IMR-90 (cell line): ENCODE results near the gene AATF. TPM values are rescaled to one million over a fixed set of nuclear protein-coding genes. Genes with fewer than 3 reads are reported as not detected.

Experiments used
- ATAC-seq: fragments of 200-7000 bp; cut with Tn5 transposase; 2 replicates; pipeline ENCODE4 v1.9.1; 2020; ENCODE audit warnings: low read depth, mild to moderate bottlenecking, moderate library complexity
- BruUV-seq: library from RNA; stranded (reverse); fragments of 400-500 nt; replicated peaks from 2 replicates; lab custom pipeline; 2021; lab: Mats Ljungman, UMichigan
- CTCF ChIA-PET: fragments of 300-600 bp; formaldehyde crosslinking; extraction: SDS; loops from one replicate; lab custom pipeline; 2021; ENCODE audit warnings: antibody characterized with exemption; lab: Yijun Ruan, JAX
- POLR2A ChIA-PET: fragments of 300-600 bp; sonication (Branson Sonifier 250); formaldehyde crosslinking; loops from one replicate; lab custom pipeline; 2022; ENCODE audit warnings: antibody characterized with exemption; ENCODE audit not compliant: unreplicated experiment; lab: Charles Lee
- DNase-seq: peaks from one replicate; pipeline ENCODE4 v3.0.0; 2013
- H2AFZ ChIP-seq: replicated peaks from 2 replicates; pipeline ENCODE3; 2013; ENCODE audit warnings: low read length, mild to moderate bottlenecking; ENCODE audit not compliant: poor library complexity
- H2AK5ac ChIP-seq: 2 replicates; pipeline ENCODE4 v1.6.1; 2013; ENCODE audit warnings: low read depth, low read length, inconsistent platforms
- H2AK9ac ChIP-seq: replicated peaks from 2 replicates; pipeline ENCODE3; 2013; ENCODE audit warnings: mild to moderate bottlenecking, low read depth, low read length, moderate library complexity; ENCODE audit not compliant: poor library complexity
- H2BK120ac ChIP-seq: 2 replicates; pipeline ENCODE4 v1.6.1; 2013; ENCODE audit warnings: low read depth, low read length, inconsistent platforms
- H2BK15ac ChIP-seq: 3 replicates; pipeline ENCODE4 v1.6.1; 2013; ENCODE audit warnings: low read depth, low read length, inconsistent platforms
- H2BK20ac ChIP-seq: 2 replicates; pipeline ENCODE4 v1.6.1; 2013; ENCODE audit warnings: low read depth, mild to moderate bottlenecking, inconsistent platforms, low read length, moderate library complexity
- H2BK5ac ChIP-seq: 2 replicates; pipeline ENCODE4 v1.6.1; 2013; ENCODE audit warnings: mild to moderate bottlenecking, low read depth, low read length, inconsistent platforms; ENCODE audit not compliant: poor library complexity, severe bottlenecking
- H3K14ac ChIP-seq: replicated peaks from 2 replicates; pipeline ENCODE4 v1.6.1; 2013; ENCODE audit warnings: low read depth, low read length, inconsistent platforms
- H3K18ac ChIP-seq: 2 replicates; pipeline ENCODE4 v1.6.1; 2013; ENCODE audit warnings: low read depth, low read length, control low read depth
- H3K23ac ChIP-seq: 2 replicates; pipeline ENCODE4 v1.6.1; 2013; ENCODE audit warnings: low read depth, low read length, inconsistent platforms
- H3K27ac ChIP-seq: 2 replicates; pipeline ENCODE4 v1.5.1; 2013; ENCODE audit warnings: mild to moderate bottlenecking, control low read depth, low read length; ENCODE audit not compliant: insufficient read depth
- H3K27me3 ChIP-seq: 2 replicates; pipeline ENCODE4 v1.6.1; 2013; ENCODE audit warnings: low read length; ENCODE audit not compliant: control insufficient read depth, insufficient read depth
- H3K36me3 ChIP-seq: 2 replicates; pipeline ENCODE4 v1.6.1; 2013; ENCODE audit warnings: low read length, mixed read lengths; ENCODE audit not compliant: control insufficient read depth, insufficient read depth
- H3K4ac ChIP-seq: 2 replicates; pipeline ENCODE4 v1.6.1; 2013; ENCODE audit warnings: low read depth, low read length, inconsistent platforms
- H3K4me1 ChIP-seq: 2 replicates; pipeline ENCODE4 v1.6.1; 2013; ENCODE audit warnings: low read length, mixed read lengths; ENCODE audit not compliant: control insufficient read depth, insufficient read depth
- H3K4me2 ChIP-seq: 2 replicates; pipeline ENCODE4 v1.6.1; 2013; ENCODE audit warnings: low read depth, mild to moderate bottlenecking, control low read depth, low read length, moderate library complexity
- H3K4me3 ChIP-seq: 2 replicates; pipeline ENCODE4 v1.5.1; 2013; ENCODE audit warnings: low read depth, mild to moderate bottlenecking, control low read depth, low read length, moderate library complexity; ENCODE audit not compliant: insufficient read depth
- H3K56ac ChIP-seq: 2 replicates; pipeline ENCODE4 v1.6.1; 2013; ENCODE audit warnings: low read length, inconsistent platforms; ENCODE audit not compliant: insufficient read depth; ENCODE audit errors: extremely low read depth
- H3K79me1 ChIP-seq, 2 experiments: 2 replicates each; pipeline ENCODE4 v1.6.1; 2013; ENCODE audit warnings: low read length in 2 of 2, inconsistent platforms in 1 of 2, low read depth in 1 of 2
- H3K9ac ChIP-seq: 2 replicates; pipeline ENCODE4 v1.6.1; 2013; ENCODE audit warnings: low read depth, low read length, control low read depth
- H3K9me1 ChIP-seq: 2 replicates; pipeline ENCODE4 v1.6.1; 2013; ENCODE audit warnings: low read length, inconsistent platforms; ENCODE audit not compliant: insufficient read depth
- H3K9me3 ChIP-seq: 2 replicates; pipeline ENCODE4 v1.6.1; 2013; ENCODE audit warnings: low read length; ENCODE audit not compliant: control insufficient read depth, insufficient read depth
- H4K20me1 ChIP-seq: 2 replicates; pipeline ENCODE4 v1.6.1; 2013; ENCODE audit warnings: low read length, inconsistent platforms; ENCODE audit not compliant: insufficient read depth
- H4K5ac ChIP-seq: 2 replicates; pipeline ENCODE4 v1.6.1; 2013; ENCODE audit warnings: mild to moderate bottlenecking, low read depth, low read length, control low read depth
- H4K8ac ChIP-seq, 2 experiments: 2 replicates each; pipeline ENCODE4 v1.6.1; 2013; ENCODE audit warnings: low read depth in 2 of 2, low read length in 2 of 2, control low read depth in 1 of 2, inconsistent platforms in 1 of 2
- H4K91ac ChIP-seq: 2 replicates; pipeline ENCODE4 v1.6.1; 2013; ENCODE audit warnings: low read depth, low read length, inconsistent platforms; ENCODE audit not compliant: insufficient read depth
- BHLHE40 ChIP-seq: fragments of 150-350 bp; IDR thresholded peaks from 2 replicates; pipeline ENCODE4 v1.6.1; 2016; ENCODE audit warnings: mild to moderate bottlenecking, low read depth, low read length
- CEBPB ChIP-seq: IDR thresholded peaks from 2 replicates; pipeline ENCODE4 v1.6.1; 2012; ENCODE audit warnings: low read depth, low read length, improper control_type of control experiment
- CHD1 ChIP-seq: IDR thresholded peaks from 2 replicates; pipeline ENCODE4 v1.6.1; 2012; ENCODE audit warnings: low read depth, low read length, improper control_type of control experiment
- FOS ChIP-seq: fragments of 150-350 bp; IDR thresholded peaks from 2 replicates; pipeline ENCODE4 v1.6.1; 2016; ENCODE audit warnings: low read depth, low read length
- MAFK ChIP-seq: IDR thresholded peaks from 2 replicates; pipeline ENCODE4 v1.6.1; 2012; ENCODE audit warnings: low read depth, low read length, improper control_type of control experiment
- MAZ ChIP-seq: IDR thresholded peaks from 2 replicates; pipeline ENCODE4 v1.6.1; 2012; ENCODE audit warnings: low read depth, mild to moderate bottlenecking, low read length, improper control_type of control experiment, moderate library complexity, borderline replicate concordance
- MXI1 ChIP-seq: IDR thresholded peaks from 2 replicates; pipeline ENCODE4 v1.6.1; 2012; ENCODE audit warnings: low read depth, mild to moderate bottlenecking, low read length, moderate library complexity, borderline replicate concordance
- NFE2L2 ChIP-seq: fragments of 150-350 bp; IDR thresholded peaks from 2 replicates; pipeline ENCODE4 v1.6.1; 2016; ENCODE audit warnings: low read depth, mild to moderate bottlenecking, low read length
- POLR2A ChIP-seq: IDR thresholded peaks from 2 replicates; pipeline ENCODE4 v1.6.1; 2012; ENCODE audit warnings: mild to moderate bottlenecking, low read depth, low read length
- RAD21 ChIP-seq: IDR thresholded peaks from 2 replicates; pipeline ENCODE4 v1.6.1; 2012; ENCODE audit warnings: low read length, improper control_type of control experiment
- RCOR1 ChIP-seq: IDR thresholded peaks from 2 replicates; pipeline ENCODE4 v1.6.1; 2012; ENCODE audit warnings: mild to moderate bottlenecking, low read length, improper control_type of control experiment; ENCODE audit not compliant: insufficient replicate concordance
- RFX5 ChIP-seq: IDR thresholded peaks from 2 replicates; pipeline ENCODE4 v1.8.0; 2012; ENCODE audit warnings: low read depth, mild to moderate bottlenecking, low read length, moderate library complexity
- SMC3 ChIP-seq: fragments of 150-350 bp; IDR thresholded peaks from 2 replicates; pipeline ENCODE4 v1.6.1; 2016; ENCODE audit warnings: low read depth, mild to moderate bottlenecking, antibody characterized with exemption, low read length, moderate library complexity
- WGBS, 2 experiments: methylation state at CpG; one replicate each; pipeline versions ENCODE4 v1.1.5 to v1.1.7; 2013; ENCODE audit warnings: missing lambda C conversion rate in 2 of 2; ENCODE audit not compliant: insufficient read length in 1 of 2; ENCODE audit errors: extremely low coverage in 2 of 2; 5-methylcytosine and 5-hydroxymethylcytosine counted together
- dilution Hi-C: fragments of 300-500 bp; cut with HindIII; formaldehyde crosslinking; loops from one replicate; pipeline ENCODE4 v1.14.3; 2018; ENCODE audit warnings: low sequenced_read_pairs; ENCODE audit not compliant: unreplicated experiment
- in situ Hi-C: fragments of 300-500 bp; cut with MboI; formaldehyde crosslinking; loops from 3 replicates; pipeline ENCODE4 v1.14.3; 2019; ENCODE audit warnings: low sequenced_read_pairs, inconsistent platforms, mixed read lengths
- intact Hi-C: fragments of 100-400 bp; cut with micrococcal nuclease; formaldehyde crosslinking; loops from 2 replicates; pipeline ENCODE4 v1.10.0; 2022
- polyA plus RNA-seq, 3 experiments: library from polyadenylated mRNA; depleted of rRNA; stranded (reverse); fragments of >200 nt; gene quantifications; 2 replicates each; pipeline ENCODE4 v1.2.3, GENCODE V29; 2012; ENCODE audit warnings: low replicate concordance in 1 of 3
- total RNA-seq: library from RNA; depleted of rRNA; stranded (reverse); fragments of >200 nt; gene quantifications from 2 replicates; pipeline ENCODE4 v1.2.3, GENCODE V29; 2012
- TF ChIP-seq, protein P1 (sequence below): fragments of 150-350 bp; IDR thresholded peaks from 2 replicates; pipeline ENCODE4 v1.6.1; 2016; ENCODE audit warnings: low read depth, mild to moderate bottlenecking, low read length, moderate library complexity, borderline replicate concordance
- TF ChIP-seq, protein P2 (sequence below): conservative IDR thresholded peaks from 2 replicates; pipeline ENCODE4 v1.5.1; 2012; ENCODE audit warnings: mild to moderate bottlenecking, low read depth, low read length, improper control_type of control experiment

The AATF gene
- total and polyA plus RNA-seq, 2 of the 4 experiments (the other 2 are of a cell fraction) = 21.0 to 34.8 TPM

DNA sequence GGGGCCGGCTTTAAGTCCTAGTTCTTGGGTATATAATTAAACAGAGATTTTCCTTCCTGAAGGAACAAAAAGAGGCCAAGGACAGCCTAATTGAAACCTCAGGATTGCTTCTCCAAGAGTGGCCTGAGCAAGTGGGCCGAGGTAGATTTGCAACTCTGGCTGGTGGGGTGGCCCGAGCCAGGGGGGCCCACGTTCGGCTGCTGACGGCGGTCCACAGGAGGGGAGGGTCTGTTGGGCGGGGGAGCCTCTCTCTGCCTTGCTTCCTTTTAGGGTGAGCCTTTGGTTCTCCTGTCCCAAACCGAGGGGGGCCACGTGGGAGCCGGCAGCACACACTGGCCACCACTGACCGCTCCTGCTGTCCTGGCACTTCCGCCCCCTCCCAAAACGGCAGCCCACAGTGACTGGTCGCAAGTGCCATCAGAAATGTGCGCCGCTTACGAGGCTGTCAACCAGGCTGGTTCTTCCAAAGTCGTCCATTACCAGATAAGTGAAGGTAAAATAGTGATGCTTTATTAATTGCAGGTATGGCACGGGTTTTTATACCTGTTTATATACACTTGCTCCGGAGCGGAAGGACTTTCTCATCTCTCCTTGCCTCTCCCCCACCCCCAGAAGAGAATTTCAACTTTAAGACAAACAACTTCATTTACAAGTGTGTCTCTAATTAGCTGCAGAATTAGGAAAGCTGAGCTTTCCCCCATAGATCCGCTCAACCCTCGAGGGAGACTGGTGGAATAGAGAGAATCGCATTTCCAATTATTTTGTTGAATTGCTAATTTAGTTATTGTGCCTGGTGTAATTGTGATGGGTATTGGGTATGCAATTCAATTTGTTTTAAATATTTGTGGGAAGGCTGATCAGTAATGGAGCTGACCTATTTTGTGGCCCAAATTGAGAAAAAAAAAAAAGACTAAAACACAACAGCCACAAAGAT, 117.8 kb downstream of the AATF start:
- in situ Hi-C loops = no loop called here
- no peak overlapping the region for H2BK15ac ChIP-seq
- no peaks in the 10 kb centered on the region; the same call in 1 of the 2 replicates for H3K9me1 ChIP-seq
- H3K23ac ChIP-seq = no peak overlapping the region
- H4K91ac ChIP-seq = no peak overlapping the region
- no peak for DNase-seq
- no peaks in the 10 kb centered on the region for H4K20me1 ChIP-seq
- H3K79me1 ChIP-seq = no peaks in the 10 kb centered on the region
- no peak overlapping the region for H4K8ac ChIP-seq
- no peak overlapping the region for H2AFZ ChIP-seq
- ATAC-seq = no peak
- no TSS peak for BruUV-seq
- H3K27me3 ChIP-seq = peaks cover 34% of the 10 kb centered on the region
- H2BK5ac ChIP-seq = no peak overlapping the region
- ChIA-PET CTCF (interaction anchor here (0.6 kb wide), 1 partner anchor 200 kb away, joined by 3 read pairs; no protein-coding TSS in a partner anchor), POLR2A (interaction anchor here (0.6 kb wide), 2 partner anchors 24 to 144 kb away, joined by 7 to 22 read pairs; no protein-coding TSS in a partner anchor)
- no peak overlapping the region for H4K5ac ChIP-seq
- 59% methylated on average over 6 of the region's 25 CpGs; no CpG with 5 or more reads in 1 of the 2 experiments for WGBS, 2 experiments
- peaks cover 3% of the 10 kb centered on the region for H3K4me1 ChIP-seq
- H3K14ac ChIP-seq = no peak overlapping the region
- no peak overlapping the region for H2AK9ac ChIP-seq
- no peak overlapping the region for H2BK20ac ChIP-seq
- H2AK5ac ChIP-seq = no peak overlapping the region
- peaks cover 1% of the 10 kb centered on the region; the same call in 1 of the 2 replicates for H3K9me3 ChIP-seq
- dilution Hi-C loops = loop anchor here (25.0 kb wide), 1 partner anchor 429 kb away; no protein-coding TSS in a partner anchor
- no peak overlapping the region for H2BK120ac ChIP-seq
- no peak overlapping the region for H3K4me2 ChIP-seq
- H3K36me3 ChIP-seq = no peaks in the 10 kb centered on the region
- no peak overlapping the region for H3K4me3 ChIP-seq
- intact Hi-C loops = no loop called here
- no peak overlapping the region for H3K27ac ChIP-seq
- no peak overlapping the region for H3K18ac ChIP-seq
- H3K56ac ChIP-seq = no peak overlapping the region
- no peak overlapping the region for H3K4ac ChIP-seq
- H3K9ac ChIP-seq = no peak overlapping the region
- TF ChIP-seq NFE2L2 (no peak), MAZ (no peak), BHLHE40 (no peak), SMC3 (no peak), MXI1 (no peak), RFX5 (no peak), FOS (no peak), POLR2A (no peak), MAFK (no peak), CEBPB (no peak), RAD21 (no peak), RCOR1 (no peak), CHD1 (no peak)
- TF ChIP-seq, protein P1, sequence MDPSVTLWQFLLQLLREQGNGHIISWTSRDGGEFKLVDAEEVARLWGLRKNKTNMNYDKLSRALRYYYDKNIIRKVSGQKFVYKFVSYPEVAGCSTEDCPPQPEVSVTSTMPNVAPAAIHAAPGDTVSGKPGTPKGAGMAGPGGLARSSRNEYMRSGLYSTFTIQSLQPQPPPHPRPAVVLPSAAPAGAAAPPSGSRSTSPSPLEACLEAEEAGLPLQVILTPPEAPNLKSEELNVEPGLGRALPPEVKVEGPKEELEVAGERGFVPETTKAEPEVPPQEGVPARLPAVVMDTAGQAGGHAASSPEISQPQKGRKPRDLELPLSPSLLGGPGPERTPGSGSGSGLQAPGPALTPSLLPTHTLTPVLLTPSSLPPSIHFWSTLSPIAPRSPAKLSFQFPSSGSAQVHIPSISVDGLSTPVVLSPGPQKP = no peak
- TF ChIP-seq, protein P2, sequence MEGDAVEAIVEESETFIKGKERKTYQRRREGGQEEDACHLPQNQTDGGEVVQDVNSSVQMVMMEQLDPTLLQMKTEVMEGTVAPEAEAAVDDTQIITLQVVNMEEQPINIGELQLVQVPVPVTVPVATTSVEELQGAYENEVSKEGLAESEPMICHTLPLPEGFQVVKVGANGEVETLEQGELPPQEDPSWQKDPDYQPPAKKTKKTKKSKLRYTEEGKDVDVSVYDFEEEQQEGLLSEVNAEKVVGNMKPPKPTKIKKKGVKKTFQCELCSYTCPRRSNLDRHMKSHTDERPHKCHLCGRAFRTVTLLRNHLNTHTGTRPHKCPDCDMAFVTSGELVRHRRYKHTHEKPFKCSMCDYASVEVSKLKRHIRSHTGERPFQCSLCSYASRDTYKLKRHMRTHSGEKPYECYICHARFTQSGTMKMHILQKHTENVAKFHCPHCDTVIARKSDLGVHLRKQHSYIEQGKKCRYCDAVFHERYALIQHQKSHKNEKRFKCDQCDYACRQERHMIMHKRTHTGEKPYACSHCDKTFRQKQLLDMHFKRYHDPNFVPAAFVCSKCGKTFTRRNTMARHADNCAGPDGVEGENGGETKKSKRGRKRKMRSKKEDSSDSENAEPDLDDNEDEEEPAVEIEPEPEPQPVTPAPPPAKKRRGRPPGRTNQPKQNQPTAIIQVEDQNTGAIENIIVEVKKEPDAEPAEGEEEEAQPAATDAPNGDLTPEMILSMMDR = no peak
